M059J (cell line): ENCODE data around the gene CCDC27. TPM values are rescaled to one million over a fixed set of nuclear protein-coding genes. Genes with fewer than 3 reads are reported as not detected.

Source experiments
- DNase-seq: peaks from one replicate; pipeline ENCODE4 v3.0.0-alpha.2; 2012; ENCODE audit warnings: low read depth
- total RNA-seq: library from RNA; depleted of rRNA; stranded (reverse); fragments of >200 nt; shearing (Covaris generic); gene quantifications from 2 replicates; pipeline ENCODE4 v1.2.3, GENCODE V29; 2014; rRNA removed

CCDC27 gene
- total RNA-seq, 1 experiment from 2014 or later = not detected

GRCh38 chr1:3817821-3818597, 65.8 kb downstream of the CCDC27 start:
- DNase-seq = no peak

DNA sequence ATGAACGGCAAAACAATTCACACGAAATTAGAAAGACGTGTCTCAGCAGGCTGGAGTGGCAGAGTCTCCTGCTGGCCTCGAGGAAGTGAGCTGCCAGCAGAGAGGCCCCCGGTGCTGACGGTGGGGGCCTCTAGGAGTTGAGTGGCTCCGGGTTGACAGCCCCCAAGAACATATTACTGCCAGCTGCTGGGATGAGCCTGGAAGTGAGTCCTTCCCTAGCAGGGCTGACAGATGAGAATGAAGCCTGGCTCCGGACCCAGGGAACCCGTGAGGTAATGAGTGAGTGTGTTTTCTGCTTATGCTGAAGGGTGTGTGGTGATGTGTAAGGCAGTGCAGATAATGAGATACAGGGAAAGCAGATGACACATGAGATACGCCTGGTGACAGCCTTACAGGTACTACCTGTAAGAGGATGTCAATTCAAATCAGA, 67.5 kb downstream of the CCDC27 start:
- DNase-seq = no peak

DNA sequence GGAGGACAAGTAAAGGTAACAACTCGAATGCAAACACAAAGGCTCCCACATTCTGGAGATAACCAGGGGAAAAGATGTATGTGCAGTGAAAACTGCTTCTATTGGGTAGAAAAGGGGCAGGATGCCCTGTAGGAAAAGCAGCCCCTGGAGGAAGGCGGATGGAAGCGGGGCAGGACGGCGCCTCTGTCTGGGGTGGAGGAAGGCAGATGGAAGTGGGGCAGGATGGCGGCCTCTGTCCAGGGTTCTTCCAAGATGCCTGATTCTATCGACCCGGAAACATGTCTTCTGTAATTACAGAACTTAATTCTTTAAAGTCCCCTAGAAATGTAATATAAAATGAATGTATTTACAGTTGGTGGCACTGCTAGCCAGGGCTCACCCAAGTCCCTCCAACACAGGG, 68.1 kb downstream of the CCDC27 start:
- no peak for DNase-seq

DNA sequence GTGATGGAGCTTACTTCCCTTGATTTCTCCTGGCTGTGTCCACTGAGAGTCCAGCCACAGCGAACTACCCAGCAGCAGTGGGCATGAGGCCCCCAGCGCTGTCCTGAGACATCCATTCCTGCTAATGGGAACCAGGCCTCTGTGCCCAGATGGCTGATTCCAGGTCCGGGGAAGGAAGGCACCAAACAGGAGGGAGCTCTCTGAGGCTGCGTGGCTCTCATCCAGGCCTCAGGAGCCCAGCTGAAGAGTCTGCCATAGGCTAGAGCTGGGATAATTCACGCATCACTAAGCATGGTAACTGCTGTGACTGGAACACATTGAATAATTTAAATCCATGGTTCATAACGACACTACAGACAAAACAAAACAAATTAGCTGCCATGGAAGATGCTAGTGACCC, 68.8 kb downstream of the CCDC27 start:
- no peak for DNase-seq

Other genes with a start within 250 kb of the CCDC27 start
- 6.5 and 20.9 TPM in 2 replicates for gene MEGF6, start 140.9 kb upstream of the CCDC27 start, total RNA-seq
- 12.8 and 16.0 TPM in 2 replicates for gene TPRG1L, start 127.4 kb upstream of the CCDC27 start, total RNA-seq
- gene WRAP73, start 102.3 kb upstream of the CCDC27 start, total RNA-seq = 17.3 and 18.8 TPM in 2 replicates
- 0.42 and 0.91 TPM in 2 replicates for gene TP73, start 99.9 kb upstream of the CCDC27 start, total RNA-seq
- not detected in 2 replicates for gene SMIM1, start 20.3 kb downstream of the CCDC27 start, total RNA-seq
- gene LRRC47, start 44.0 kb downstream of the CCDC27 start, total RNA-seq = 19.2 and 32.9 TPM in 2 replicates
- 25.4 and 36.7 TPM in 2 replicates for gene CEP104, start 104.8 kb downstream of the CCDC27 start, total RNA-seq
- gene DFFB, start 105.0 kb downstream of the CCDC27 start, total RNA-seq = 1.6 and 8.6 TPM in 2 replicates
- gene C1orf174, start 147.8 kb downstream of the CCDC27 start, total RNA-seq = 34.7 and 43.5 TPM in 2 replicates